Measurements from ENCODE around the gene AICDA.
"Not testable (repeated sequence)": the region's sequence is repeated elsewhere in the genome, so short reads cannot be mapped to it uniquely, and the experiment has no call there.

Gene AICDA

DNA sequence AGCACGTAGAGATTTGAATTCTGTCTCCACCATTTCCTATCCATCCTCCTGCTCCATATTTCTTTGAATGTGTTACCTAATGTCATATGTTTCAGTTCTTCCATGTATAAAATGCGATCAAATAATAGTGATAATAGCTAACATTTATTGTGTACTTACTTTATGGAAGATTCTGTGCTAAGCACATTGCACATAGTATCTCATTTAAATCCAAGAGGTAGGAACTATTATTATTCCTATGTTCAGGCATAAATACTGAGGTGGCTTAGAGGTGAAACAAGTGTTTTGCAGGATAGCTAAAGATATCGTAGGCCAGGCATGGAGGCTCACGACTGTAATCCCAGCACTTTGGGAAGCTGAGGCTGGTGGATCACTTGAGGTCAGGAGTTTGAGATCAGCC lies 17.5 kb upstream of the AICDA start:
- no peak overlapping the region for H3K4me3 ChIP-seq (ENCODE audit: low read depth, low read length)
- TF ChIP-seq, protein P1, sequence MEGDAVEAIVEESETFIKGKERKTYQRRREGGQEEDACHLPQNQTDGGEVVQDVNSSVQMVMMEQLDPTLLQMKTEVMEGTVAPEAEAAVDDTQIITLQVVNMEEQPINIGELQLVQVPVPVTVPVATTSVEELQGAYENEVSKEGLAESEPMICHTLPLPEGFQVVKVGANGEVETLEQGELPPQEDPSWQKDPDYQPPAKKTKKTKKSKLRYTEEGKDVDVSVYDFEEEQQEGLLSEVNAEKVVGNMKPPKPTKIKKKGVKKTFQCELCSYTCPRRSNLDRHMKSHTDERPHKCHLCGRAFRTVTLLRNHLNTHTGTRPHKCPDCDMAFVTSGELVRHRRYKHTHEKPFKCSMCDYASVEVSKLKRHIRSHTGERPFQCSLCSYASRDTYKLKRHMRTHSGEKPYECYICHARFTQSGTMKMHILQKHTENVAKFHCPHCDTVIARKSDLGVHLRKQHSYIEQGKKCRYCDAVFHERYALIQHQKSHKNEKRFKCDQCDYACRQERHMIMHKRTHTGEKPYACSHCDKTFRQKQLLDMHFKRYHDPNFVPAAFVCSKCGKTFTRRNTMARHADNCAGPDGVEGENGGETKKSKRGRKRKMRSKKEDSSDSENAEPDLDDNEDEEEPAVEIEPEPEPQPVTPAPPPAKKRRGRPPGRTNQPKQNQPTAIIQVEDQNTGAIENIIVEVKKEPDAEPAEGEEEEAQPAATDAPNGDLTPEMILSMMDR (IDR thresholded peaks at IDR 0.05; ENCODE audit: low read depth, low read length) = no peak

- TF ChIP-seq, protein P1 (IDR thresholded peaks at IDR 0.05; ENCODE audit: low read depth, low read length) = no peak
- no peak overlapping the region for H3K4me3 ChIP-seq (ENCODE audit: low read depth, low read length)
These were observed 16.9 kb upstream of the AICDA start for GRCh38 chr12:8629486-8630033.

GRCh38 chr12:8628731-8629130 lies 16.1 kb upstream of the AICDA start:
- no peak overlapping the region for H3K4me3 ChIP-seq (ENCODE audit: low read depth, low read length)
- TF ChIP-seq, protein P1 (IDR thresholded peaks at IDR 0.05; ENCODE audit: low read depth, low read length) = no peak

DNA sequence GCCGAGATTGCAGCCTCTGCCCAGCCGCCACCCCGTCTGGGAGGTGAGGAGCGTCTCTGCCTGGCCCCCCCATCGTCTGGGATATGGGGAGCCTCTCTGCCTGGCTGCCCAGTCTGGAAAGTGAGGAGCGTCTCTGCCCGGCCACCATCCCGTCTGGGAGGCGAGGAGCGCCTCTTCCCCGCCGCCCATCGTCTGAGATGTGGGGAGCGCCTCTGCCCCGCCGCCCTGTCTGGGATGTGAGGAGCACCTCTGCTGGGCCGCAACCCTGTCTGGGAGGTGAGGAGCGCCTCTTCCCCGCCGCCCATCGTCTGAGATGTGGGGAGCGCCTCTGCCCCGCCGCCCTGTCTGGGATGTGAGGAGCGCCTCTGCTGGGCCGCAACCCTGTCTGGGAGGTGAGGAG lies 12.1 kb upstream of the AICDA start:
- H3K4me3 ChIP-seq (ENCODE audit: low read depth, low read length) = not testable (repeated sequence)

DNA sequence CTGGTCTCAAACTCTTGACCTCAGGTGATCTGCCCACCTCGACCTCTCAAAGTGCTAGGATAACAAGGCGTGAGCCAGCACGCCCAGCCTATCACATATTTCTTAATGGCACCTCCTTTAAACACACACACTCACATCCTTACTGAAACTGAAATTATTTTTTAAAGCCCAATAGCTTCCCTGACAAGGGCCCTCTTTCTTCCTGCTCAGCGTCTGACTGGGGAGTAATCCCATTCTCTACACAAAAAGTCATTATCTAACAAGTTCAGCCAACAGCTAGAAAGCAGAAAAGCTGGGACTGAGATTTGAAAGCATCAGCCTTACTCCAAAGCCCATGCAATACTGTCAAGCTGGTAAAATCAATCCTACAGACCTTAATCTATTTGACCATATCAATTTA lies 10.0 kb upstream of the AICDA start:
- TF ChIP-seq, protein P1 (IDR thresholded peaks at IDR 0.05; ENCODE audit: low read depth, low read length) = no peak

GRCh38 chr12:8615206-8615605 lies 2.5 kb upstream of the AICDA start:
- no peak overlapping the region for H3K4me3 ChIP-seq (ENCODE audit: low read depth, low read length)
- TF ChIP-seq, protein P1 (IDR thresholded peaks at IDR 0.05; ENCODE audit: low read depth, low read length) = no peak

More for the DNA sequence above, 10.0 kb upstream of the AICDA start:
- H3K4me3 ChIP-seq (ENCODE audit: low read depth, low read length) = no peak overlapping the region

- H3K4me3 ChIP-seq (ENCODE audit: low read depth, low read length) = not testable (repeated sequence)
These were observed 1.2 kb upstream of the AICDA start for GRCh38 chr12:8613881-8614280.

- peak overlapping the region; percentile 35 for H3K4me3 ChIP-seq (ENCODE audit: low read depth, low read length)
- TF ChIP-seq, protein P1 (IDR thresholded peaks at IDR 0.05; ENCODE audit: low read depth, low read length) = peak; percentile 62
These were observed 3.5 kb downstream of the AICDA start for GRCh38 chr12:8609061-8609570.

Measured in WI38 (cell line).